NCI-H1436 treated with DMSO at 0.1 percent for 48 hours (cell line): Measurements from ENCODE around the gene VAMP2.
A peak's percentile ranks its signal among the peaks of the same experiment; 100 is the strongest.
"Not testable (repeated sequence)": the region's sequence is repeated elsewhere in the genome, so short reads cannot be mapped to it uniquely, and the experiment has no call there.

ENCODE experiments used
- DNase-seq: peaks from one replicate; lab custom pipeline; 2025; lab: John Stamatoyannopoulos, UW

VAMP2 gene

DNA sequence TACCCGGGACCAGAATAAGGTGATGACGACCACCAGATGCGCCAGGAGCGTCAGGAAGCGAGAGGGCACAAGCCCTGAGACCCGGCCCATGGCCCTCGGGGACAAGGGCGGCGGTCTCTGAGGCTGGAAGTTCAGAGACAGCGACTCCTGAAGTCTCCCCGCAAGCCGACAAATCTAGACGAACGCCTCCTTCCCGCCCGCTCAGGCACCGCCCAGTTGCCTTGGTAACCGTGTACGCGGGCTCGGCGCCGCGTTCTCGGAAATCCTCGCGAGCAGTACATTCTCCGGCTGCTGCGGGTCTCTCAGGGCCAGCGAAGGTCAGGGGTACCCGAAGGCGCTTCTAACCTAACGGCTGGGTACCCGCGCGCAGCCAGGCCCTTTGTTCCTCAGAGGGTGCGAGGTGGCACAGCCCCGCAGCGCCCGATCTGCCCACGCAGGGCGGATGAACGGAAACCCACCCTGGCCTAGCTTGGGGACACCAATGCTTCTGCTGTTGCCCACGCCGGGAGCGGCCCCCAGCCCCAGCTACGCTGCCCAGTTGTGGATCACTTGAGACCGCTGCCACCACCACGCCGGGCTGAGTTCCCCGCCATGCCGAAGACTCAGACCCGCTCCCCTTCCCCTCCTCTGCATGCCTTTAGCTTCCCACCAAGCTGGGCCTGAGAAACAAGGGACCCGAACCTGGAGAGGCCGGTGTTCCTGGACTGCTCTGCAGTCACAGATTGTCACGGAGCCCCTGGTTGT is 13.6 kb upstream of the VAMP2 start, which contains the start of gene TMEM107:
TSS of gene TMEM107 (minus strand) at position 184 of the 744 bp plus-strand sequence. CDS start at position 90, 94 bp downstream.
- DNase-seq, result peak; percentile 77

DNA sequence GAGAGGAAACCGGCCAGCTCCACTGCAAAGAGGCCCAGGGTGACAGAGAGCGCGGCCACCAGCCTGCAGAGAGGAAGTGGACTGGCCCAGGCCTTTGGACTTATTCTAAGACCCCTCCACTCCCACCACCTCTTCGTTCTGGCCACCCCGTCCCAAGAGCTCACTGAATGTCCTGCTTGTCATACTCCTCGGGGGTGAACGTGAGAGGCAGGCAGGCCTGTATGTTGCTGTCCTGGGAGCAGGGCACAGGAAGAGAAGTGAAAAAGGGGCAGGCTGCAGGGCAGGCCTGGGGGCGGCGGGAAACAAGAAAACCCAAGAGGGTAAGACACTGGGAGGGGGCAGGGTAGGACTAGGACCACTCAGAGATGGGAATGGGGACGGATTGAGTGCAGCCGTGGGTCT is 13.0 kb upstream of the VAMP2 start:
- DNase-seq, result no peak

DNA sequence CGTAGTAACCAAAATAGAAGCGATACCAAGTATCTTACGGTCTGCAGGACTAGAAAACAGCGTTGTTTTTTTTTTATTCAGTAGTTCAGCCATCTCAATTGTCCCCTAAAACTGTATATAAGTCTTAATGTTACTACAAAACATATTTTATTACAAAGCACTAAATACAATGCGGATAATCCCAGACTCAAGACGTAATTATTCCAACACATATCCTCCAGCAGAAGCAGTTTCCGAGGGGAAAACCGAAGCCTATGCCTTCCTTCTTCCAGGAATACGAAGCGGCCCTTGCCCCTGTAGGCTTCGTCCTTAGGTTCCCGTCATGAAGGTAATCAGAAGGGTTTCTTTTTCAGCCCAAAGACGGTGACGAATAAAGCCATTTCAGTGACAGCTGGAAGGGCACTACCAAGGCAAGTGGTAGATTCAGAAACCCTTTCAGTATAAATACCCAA is 11.1 kb upstream of the VAMP2 start:
- DNase-seq, result no peak

DNA sequence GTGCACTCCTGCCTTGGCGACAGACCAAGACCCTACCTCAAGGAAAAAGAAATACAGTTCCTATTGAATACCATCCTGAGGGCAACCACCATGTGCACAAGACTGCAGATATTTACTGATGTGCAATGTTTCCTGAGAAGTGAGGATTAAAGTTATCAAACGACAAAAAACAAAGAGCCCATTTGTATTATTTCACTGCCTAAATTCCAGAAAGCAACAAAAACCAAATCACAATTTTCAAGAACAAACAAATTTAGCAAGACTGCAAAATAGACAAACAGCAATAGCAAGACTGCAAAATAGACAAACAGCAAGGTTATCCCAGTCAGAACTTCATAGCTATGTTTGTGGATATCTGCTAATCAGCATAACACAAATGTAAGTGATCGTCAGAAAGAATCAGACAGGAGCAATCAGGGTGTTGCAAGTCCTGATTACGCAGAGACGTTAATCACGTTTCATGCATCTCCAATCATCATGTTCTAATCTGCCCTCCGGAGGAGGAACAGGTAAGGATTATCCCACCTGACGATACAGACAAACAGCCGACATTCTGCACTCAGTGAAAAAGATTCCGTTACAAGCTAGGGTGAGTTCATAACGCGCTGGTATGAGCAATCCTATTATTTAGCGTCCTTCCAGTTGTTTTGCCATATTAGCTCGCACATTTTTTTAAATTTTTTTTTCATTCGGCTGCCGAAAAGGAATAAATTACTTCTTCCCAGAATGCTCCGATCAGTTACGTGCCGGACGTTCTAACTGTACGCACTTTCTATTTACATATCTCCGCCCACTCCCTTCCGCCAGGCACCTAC is 10.5 kb upstream of the VAMP2 start:
- peak; percentile 90 for DNase-seq

DNA sequence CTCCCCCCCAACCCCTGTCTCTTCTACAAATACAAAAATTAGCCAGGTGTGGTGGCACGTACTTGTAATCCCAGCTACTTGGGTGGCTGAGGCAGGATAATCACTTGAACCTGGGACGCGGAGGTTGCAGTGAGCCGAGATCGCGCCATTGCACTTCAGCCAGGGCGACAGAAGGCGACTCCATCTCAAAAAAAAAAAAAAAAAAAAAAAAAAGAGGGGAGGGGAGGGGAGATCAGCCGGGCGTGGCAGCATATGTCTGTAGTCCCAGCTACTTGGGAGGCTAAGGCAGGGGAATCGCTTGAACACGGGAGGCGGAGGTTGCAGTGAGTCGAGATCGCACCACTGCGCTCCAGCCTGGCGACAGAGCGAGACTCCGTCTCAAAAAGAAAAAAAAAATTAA is 7.4 kb upstream of the VAMP2 start:
- DNase-seq, result not testable (repeated sequence)

DNA sequence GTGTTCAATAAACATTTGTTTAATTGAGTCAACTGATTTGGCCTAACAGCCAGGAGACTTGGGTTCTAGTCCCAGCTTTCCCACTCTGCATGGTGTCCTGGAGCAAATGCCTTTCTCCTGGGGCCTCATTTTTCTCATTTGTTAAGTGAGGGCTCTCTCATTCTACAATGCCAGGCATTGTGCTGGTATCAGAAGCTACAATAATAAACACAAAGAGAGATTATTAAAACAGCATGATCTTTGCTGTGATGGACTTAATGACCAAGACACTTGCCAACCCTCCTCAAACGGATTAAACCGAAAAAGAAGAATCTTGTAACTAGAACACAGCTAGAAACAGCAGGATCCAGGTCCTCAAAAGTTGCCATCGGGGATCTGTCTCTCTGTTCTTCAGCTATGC is 4.8 kb upstream of the VAMP2 start:
- no peak for DNase-seq

DNA sequence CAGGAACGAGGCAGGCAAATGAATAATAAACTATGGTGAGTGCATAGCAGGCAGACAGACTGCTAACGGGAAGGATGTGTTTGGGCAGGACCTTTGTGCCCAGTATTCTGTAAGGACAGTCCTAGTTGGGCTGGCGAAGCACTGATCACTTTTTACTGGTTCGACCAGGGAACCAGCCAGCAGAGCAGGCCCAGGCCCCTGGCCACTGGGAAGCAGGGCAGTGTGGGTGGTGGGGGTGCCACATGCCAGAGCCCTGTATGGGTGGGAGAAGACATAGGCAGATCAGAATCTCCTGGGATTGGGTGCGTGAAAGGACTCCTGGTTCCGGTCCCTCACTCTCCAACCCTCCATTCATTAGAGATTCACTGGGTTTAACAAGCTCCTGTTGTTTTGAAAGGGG is 4.0 kb upstream of the VAMP2 start:
- no peak for DNase-seq

DNA sequence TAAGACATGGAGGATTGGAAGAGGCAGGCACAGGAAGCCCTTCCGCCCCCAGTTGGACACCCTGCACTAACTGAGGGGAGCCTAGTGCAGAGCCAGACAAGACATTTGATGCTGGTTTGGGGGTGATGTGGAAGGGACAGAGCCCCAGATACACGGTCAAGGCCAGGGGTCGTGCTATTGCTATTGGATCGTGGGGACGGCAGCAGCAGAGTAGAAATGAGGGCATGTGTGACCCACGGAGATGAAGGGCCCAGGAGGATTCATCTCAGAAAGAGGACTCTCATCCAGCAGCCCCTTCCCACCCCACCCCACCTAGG is 2.0 kb upstream of the VAMP2 start:
- DNase-seq, result no peak

DNA sequence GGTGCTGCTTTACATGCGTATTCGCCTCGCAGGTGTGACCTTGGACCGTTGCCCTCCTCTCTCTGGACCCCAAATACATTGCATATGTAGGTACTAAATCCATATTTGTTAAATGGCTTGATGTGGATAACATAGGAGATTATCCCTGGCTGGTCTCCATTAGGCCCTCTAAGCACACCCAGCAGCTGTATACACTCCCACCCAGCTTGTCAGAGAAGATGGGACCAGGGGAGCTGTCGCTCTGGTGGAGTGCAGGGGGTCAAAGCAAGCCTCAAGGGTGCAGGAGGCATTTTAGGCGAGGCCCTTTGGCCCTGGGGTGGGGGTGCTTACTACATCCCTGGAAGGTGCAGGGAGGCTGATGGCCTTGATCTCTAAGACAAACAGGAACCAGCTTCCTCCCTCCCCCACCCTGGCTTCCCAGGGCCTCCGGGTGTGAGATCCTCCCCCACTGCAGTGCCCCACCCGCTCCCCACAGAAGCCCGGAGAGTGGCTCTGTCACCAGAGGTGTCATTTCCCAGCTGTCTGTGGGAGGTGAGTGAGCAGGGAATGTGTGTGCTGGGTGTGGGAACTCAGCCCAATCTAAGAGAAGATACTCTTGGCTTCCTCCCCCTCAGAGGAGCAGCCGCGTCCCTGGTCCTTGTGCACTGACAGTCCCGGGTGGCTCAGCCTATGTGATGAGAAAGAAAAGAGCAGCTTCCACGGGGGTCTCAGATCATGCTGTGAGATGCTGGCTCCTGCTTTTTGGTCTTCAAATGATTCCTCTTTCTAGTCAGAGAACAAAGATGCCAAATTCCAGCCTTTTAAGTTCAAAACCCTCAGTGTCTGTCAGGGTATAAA is 1.4 kb upstream of the VAMP2 start:
- DNase-seq, result no peak

DNA sequence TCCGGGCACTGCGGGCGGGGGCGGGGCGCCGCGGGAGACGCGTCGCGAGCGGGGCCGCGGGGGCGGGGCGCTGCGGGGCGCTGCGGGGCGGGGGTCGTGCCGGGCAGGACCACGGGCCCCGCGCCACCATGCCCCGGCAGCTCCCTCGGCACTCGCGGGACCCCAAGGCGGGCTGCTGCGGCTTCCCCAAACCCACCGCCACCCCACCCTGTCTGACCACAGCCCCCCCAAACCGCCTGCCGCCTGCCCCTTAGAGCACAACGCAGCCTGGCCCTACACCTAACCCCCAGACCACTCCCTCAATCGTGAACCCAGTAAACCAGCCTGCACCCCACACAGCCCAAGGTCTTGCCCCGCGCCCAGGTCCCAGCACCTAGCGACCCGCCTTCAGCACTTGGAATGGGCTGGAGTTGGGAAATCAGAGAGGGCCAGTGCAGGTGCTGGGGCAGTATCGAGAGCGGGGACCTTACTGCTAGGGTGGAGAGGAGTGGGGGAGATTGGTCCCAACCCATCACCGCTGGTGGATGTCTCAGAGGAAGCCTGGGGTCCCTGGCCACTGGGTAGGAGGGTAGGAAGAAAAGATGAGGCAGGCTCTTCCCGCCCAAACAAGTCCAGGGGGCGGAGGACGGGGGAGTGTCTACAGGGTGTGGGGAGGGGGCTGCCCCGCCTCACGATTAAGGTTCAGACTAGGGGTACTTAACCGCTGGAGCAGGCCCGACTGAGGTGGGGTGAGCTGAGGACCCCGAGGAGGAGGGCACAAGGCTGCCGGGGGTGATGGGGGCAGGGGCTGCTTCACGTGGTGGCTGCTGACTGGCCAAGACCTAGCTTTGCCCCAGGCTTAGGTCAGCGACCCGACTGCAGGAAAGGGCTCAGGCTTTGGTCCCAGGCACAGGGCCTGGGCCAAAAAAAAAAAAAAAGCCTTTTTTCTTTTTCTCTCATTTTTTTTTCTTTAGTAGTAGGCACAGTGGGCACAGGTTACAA is 539 bp upstream of the VAMP2 start:
- no peak for DNase-seq

DNA sequence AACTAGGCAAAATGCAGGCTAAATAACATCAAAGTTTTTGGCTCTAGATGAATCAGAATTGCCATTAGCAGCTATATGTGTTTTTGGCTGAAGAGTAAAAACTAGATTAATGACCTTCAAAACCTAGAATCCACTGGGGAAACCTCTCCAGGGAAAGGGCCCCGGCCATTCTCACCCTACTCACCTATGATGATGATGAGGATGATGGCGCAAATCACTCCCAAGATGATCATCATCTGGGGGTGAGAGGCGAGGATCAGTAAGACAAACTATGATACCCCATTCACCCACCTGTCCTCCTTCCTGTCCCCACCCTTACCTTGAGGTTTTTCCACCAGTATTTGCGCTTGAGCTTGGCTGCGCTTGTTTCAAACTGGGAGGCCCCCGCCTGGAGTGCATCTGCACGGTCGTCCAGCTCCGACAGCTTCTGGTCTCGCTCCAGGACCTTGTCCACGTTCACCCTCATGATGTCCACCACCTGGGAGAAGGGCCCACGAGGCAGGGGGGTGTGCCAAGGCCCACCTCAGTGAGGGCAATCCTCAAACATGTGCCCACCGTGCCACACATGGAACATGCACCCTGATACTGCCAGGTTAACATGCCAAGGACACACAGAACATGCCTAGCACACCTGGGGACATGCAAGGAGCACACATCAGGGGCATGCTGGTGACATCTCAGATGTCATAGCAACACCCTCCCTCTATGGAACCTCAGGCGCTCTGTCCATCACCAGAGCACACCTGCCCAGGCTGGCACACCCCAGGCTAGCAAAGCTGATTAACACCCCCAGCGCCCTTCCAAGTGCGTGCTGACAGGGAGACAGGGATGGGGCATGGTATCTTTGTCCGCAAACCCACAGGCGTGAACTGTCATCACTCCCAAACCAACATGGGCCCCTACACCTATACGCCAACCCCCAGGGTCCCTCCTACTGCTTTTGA is 1.2 kb downstream of the VAMP2 start:
- no peak for DNase-seq

DNA sequence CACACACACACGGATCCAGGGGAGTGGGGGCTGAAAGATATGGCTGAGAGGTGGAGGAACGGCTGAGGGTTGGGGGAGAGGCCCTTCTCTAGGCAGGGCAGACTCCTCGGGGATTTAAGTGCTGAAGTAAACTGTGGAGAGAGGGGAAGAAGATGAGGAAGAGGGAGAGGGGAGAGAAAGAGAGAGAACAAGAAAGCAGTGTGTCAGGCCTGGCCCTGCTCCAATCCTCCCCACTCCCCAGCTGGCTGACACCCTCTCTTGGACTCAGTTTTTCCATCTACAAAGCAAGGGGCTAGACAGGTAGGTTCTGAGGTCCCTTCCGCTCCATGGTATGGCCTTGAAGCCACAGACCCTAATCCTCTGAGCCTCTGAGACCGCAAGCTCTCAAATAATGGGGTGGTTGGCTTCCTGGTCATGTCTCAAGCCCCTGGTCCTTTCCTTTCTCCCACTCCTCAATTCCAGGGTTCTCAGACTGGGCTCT is 2.0 kb downstream of the VAMP2 start:
- no peak for DNase-seq

DNA sequence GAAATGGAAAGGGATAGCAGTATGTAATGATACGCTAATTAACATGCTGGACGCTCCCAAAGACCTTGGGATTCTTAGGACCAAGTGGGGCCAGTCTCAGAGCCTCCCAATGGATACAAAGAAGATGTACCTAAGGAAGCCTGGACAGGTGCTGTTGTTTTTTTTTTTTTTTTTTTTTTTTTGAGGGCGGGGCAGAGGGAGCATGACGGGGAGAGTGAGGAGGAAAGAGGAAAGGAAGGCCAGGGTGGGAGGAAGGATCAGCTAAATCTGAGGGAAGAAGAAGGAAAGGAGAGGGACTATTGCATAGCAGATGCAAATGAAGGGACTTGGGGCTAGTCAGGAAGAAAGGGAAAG is 2.5 kb downstream of the VAMP2 start:
- DNase-seq, result no peak

DNA sequence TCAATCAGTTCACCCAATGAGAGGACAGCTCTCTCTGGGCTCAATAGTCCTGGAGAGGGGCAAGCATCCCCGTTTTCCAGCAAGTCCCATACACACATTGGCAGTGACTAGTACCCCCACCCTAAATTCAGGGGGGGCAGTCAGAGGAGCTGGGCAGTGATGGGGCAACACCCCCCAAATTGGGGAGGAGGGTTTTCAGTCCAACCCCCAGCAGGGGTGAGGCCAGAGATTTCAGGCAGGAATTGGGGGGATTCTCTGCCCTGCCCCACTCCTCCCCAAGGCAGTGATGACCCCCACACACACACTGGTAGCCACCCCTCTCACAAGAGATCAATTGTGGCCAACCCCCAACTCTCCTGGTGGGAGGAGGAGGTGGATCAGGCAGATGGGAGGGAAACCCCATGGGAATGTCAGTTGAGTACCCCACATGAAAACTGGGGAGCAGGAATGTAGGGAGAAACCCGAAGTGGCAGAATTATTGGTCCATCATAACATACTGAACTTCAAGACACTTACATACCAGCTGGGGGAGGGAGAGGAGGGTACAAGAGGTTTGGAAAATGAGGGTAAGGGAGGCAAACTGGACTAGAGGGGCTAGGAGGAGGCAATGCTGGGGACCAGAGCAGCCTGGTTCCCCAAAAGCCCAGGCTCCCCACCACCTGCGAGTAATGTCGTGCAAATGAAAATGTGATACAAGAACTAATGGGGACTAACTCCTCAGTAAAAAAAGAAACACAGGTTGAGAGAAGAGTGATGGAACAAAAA is 3.1 kb downstream of the VAMP2 start:
- no peak for DNase-seq

DNA sequence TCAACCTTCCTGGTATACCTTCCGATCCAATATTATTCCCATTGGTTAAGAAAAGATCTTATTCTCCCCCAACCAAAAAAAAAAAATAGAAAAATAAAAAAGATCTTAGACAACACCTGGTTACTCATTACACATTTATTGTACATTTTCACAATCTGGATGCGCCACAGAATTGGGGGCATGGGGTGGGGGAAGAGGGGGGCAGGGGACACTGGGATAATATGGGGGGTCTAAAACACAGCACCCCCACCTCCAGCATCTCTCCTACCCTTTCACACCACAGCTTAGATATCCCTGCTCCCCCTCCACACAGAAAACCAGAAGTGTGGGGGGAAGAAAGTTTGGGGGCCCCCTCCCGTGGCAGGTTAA is 3.7 kb downstream of the VAMP2 start:
- DNase-seq, result no peak

DNA sequence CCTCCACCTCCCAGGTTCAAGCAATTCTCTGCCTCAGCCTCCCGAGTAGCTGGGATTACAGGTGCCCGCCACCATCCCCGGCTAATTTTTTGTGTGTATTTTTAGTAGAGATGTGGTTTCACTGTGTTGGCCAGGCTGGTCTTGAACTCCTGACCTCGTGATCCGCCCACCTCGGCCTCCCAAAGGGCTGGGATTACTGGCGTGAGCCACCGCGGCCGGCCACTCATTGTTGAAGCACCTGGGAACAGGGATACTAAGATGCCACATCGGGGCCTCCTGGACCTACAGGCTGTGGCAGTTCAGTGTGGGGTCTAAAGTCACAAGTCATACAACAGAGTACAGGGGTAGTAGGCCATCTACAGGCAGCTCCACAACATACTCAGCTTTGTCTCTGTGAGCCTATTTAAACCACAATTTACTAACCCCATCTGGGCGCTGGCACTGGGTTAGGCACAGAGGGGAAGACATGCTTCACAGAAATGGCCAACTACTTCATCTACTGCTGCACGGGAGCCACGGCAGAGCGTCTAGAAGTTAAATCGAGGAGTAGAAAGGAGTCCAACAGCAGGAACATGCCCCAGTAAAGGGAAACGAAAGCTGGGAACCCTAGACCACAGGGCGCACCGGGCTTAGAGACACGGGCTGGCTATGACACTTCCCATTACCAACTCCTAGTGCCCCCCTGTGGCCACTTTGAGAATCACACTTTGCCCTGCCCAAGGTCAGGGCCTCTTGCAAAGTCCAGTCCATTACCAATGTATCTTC is 4.3 kb downstream of the VAMP2 start:
- DNase-seq, result peak; percentile 17

DNA sequence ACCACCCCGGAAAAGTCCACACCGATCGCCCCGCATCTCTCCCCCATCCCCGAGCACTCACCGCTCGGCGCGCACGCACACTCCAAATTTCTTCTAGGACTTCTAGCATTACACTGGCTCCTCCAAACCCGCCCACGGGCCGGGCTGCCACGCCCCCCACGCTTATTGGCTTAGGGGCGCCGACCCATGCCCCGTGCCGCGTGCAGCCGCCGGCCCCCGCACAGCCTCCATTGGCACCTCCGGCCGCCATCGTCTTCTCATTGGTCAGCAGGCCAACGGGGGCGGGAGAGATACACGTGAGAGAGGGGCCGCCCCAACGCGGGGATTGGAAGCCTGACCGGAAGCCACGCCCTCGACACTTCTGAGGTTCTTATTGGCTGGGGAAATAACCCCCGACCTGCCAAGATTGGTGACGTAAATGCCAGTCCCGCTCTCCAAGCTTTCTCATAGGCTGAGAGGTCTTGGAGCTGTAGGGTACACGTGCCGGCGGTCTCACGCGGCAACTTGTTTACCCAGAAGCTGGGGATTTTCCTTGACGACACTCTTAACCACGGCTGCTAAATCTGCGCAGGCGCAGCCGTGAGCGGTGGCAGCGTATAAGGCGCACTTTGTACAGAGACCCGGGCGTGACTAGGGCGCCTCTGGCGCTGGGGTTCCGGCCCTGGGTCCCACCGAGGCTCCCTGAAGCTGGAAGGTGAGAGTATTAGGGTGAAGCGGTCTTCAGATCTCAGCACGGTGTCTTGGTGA is 6.3 kb downstream of the VAMP2 start:
- peak; percentile 98 for DNase-seq

DNA sequence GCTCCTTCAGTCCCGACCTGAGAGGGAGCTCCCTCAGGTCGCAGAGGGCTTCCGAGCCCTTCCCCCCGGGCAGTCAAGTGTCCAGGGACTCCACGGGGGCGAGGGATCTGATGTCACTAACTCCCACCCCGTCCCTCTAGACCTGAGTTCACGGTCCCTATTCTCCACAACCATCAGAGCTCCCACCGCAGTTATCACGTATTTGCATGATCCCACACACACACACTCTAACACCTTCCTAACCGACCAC is 6.8 kb downstream of the VAMP2 start:
- DNase-seq, result no peak
